Measurements from ENCODE around the gene SHB. TPM values are rescaled to one million over a fixed set of nuclear protein-coding genes. Genes with fewer than 3 reads are reported as not detected.

SHB gene
- total RNA-seq, 2 donors from 2014 or later: 28.1 to 38.1 TPM

DNA sequence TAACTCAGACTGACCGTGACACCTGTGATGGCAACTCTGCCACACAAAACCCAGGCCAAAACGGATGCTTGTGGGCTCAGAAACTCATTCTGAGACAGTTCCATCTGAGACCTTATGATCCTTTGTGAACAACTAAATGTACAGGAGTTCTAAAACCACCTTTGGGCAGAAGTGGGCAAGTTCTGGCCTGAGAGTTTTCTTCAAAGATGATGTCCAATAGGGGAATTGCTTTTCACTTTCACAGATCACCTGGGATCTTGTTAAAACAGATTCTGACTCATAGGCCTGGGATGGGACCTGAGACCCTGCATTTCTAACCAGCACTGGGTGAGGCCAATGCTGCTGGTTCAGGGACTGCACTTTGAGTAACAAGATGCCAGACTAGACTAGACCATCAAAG is 97.3 kb downstream of the SHB start:
- H3K27ac Mint-ChIP-seq: no peak overlapping the region
- H3K9me3 Mint-ChIP-seq: no peaks in the 10 kb centered on the region
- no peak for DNase-seq
- WGBS, 2 experiments (ENCODE audit: insufficient coverage in 1 of 2, insufficient read length in 1 of 2): 95% methylated on average over 2 of the region's 2 CpGs
- no peaks in the 10 kb centered on the region for H3K4me1 ChIP-seq (ENCODE audit: control insufficient read depth, insufficient read depth, low read length)
- H3K4me3 Mint-ChIP-seq: no peak overlapping the region
- no peak overlapping the region for H3K27ac ChIP-seq (ENCODE audit: low read depth, low read length)
- no peaks in the 10 kb centered on the region for H3K9me3 ChIP-seq (ENCODE audit: control insufficient read depth, low read length)
- no peaks in the 10 kb centered on the region for H3K27me3 ChIP-seq (ENCODE audit: control insufficient read depth, insufficient read depth, low read length, poor library complexity, severe bottlenecking)
- peaks cover 76% of the 10 kb centered on the region for H3K36me3 ChIP-seq (ENCODE audit: control insufficient read depth, insufficient read depth, low read length)
- H3K4me1 Mint-ChIP-seq: peaks cover 5% of the 10 kb centered on the region
- peaks cover 64% of the 10 kb centered on the region for H3K36me3 Mint-ChIP-seq (ENCODE audit: low read depth)
- TF ChIP-seq, protein P1, sequence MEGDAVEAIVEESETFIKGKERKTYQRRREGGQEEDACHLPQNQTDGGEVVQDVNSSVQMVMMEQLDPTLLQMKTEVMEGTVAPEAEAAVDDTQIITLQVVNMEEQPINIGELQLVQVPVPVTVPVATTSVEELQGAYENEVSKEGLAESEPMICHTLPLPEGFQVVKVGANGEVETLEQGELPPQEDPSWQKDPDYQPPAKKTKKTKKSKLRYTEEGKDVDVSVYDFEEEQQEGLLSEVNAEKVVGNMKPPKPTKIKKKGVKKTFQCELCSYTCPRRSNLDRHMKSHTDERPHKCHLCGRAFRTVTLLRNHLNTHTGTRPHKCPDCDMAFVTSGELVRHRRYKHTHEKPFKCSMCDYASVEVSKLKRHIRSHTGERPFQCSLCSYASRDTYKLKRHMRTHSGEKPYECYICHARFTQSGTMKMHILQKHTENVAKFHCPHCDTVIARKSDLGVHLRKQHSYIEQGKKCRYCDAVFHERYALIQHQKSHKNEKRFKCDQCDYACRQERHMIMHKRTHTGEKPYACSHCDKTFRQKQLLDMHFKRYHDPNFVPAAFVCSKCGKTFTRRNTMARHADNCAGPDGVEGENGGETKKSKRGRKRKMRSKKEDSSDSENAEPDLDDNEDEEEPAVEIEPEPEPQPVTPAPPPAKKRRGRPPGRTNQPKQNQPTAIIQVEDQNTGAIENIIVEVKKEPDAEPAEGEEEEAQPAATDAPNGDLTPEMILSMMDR (conservative IDR thresholded peaks at IDR 0.05): no peak
- H3K9ac ChIP-seq (ENCODE audit: extremely low read depth, low read length, poor library complexity, severe bottlenecking): no peak overlapping the region
- H3K4me3 ChIP-seq (ENCODE audit: low read length): no peak overlapping the region
- no peaks in the 10 kb centered on the region for H3K27me3 Mint-ChIP-seq (ENCODE audit: insufficient read depth)

DNA sequence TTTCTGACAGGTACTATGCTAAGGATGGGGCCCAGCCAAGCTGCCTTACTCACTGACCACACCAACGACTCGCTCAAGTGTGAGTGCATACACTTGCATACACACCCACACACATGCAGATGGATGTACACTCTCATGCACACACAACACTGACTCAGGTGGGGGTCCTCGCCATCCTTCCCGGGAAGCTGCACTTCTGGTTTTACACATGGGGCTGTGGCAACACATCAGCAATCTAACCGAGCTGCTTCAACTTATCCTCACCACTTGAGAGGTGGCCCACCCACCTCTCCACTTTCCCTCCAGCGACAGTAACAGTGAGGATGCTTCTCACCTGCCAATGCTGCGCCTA is 97.9 kb downstream of the SHB start:
- TF ChIP-seq, protein P1 (conservative IDR thresholded peaks at IDR 0.05): no peak
- Histone ChIP-seq H3K27me3 (ENCODE audit: control insufficient read depth, insufficient read depth, low read length, poor library complexity, severe bottlenecking) (no peaks in the 10 kb centered on the region), H3K27ac (ENCODE audit: low read depth, low read length) (no peak overlapping the region), H3K9me3 (ENCODE audit: control insufficient read depth, low read length) (no peaks in the 10 kb centered on the region), H3K9ac (ENCODE audit: extremely low read depth, low read length, poor library complexity, severe bottlenecking) (no peak overlapping the region), H3K4me1 (ENCODE audit: control insufficient read depth, insufficient read depth, low read length) (no peaks in the 10 kb centered on the region), H3K4me3 (ENCODE audit: low read length) (no peak overlapping the region), H3K36me3 (ENCODE audit: control insufficient read depth, insufficient read depth, low read length) (peaks cover 77% of the 10 kb centered on the region)
- 92 to 93% methylated on average over 6 to 7 of the region's 7 CpGs for WGBS, 2 experiments (ENCODE audit: insufficient coverage in 1 of 2, insufficient read length in 1 of 2)
- Mint-ChIP-seq H3K9me3 (no peaks in the 10 kb centered on the region), H3K27me3 (ENCODE audit: insufficient read depth) (no peaks in the 10 kb centered on the region), H3K4me1 (peaks cover 8% of the 10 kb centered on the region), H3K4me3 (no peak overlapping the region), H3K27ac (no peak overlapping the region), H3K36me3 (ENCODE audit: low read depth) (peaks cover 61% of the 10 kb centered on the region)
- DNase-seq: no peak

DNA sequence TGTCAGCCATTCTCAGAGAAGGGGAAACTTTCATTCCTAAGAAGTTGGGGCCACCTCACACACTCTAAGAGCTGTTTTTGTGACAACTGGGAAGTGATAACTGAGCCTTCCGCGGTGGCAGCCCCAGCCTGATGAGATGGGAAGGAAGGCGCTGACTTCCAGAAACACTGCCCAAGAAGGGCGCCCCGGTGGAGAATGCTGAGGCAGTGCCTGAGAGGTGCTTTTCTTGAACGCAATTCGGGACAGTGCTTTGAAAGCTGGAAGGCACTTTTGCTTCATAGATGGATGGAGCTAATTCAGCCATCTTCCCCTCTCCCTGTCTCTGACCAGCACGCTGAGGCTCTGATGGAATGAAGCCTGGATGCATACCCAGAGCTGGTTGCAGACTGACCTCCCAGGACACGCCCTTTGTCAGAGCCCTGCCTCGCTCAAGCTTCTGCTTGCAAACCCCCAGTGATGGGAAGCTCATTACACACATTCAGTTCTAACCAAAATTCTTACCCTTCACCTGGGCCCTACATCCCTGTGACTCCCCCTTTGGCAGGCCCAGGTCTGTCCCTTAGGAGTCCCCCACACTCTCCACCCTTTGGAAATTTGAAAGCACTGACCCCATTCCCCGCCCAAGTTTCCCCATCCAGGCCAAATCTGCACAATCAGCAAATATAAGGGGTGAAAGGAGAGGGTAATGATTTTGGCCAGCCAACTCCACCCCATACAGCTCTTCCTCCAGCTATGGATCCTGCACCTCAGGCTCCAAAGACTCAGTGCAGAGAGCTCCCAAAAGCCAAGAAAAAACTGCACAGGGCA is 98.5 kb downstream of the SHB start:
- H3K4me1 Mint-ChIP-seq: peaks cover 8% of the 10 kb centered on the region

More for the DNA sequence above, 98.5 kb downstream of the SHB start:
- Histone ChIP-seq H3K9me3 (ENCODE audit: control insufficient read depth, low read length) (no peaks in the 10 kb centered on the region), H3K36me3 (ENCODE audit: control insufficient read depth, insufficient read depth, low read length) (peaks cover 81% of the 10 kb centered on the region), H3K4me3 (ENCODE audit: low read length) (no peak overlapping the region), H3K27ac (ENCODE audit: low read depth, low read length) (no peak overlapping the region), H3K9ac (ENCODE audit: extremely low read depth, low read length, poor library complexity, severe bottlenecking) (no peak overlapping the region), H3K27me3 (ENCODE audit: control insufficient read depth, insufficient read depth, low read length, poor library complexity, severe bottlenecking) (no peaks in the 10 kb centered on the region), H3K4me1 (ENCODE audit: control insufficient read depth, insufficient read depth, low read length) (no peaks in the 10 kb centered on the region)
- H3K9me3 Mint-ChIP-seq: no peaks in the 10 kb centered on the region
- H3K4me3 Mint-ChIP-seq: no peak overlapping the region
- TF ChIP-seq, protein P1 (conservative IDR thresholded peaks at IDR 0.05): no peak
- H3K36me3 Mint-ChIP-seq (ENCODE audit: low read depth): peaks cover 58% of the 10 kb centered on the region
- DNase-seq: no peak
- no peak overlapping the region for H3K27ac Mint-ChIP-seq
- WGBS, 2 experiments (ENCODE audit: insufficient coverage in 1 of 2, insufficient read length in 1 of 2): 90 to 97% methylated on average over 4 to 11 of the region's 11 CpGs
- no peaks in the 10 kb centered on the region for H3K27me3 Mint-ChIP-seq (ENCODE audit: insufficient read depth)

All from endodermal cell (in vitro differentiated cells).